ENCODE data around the gene GLI1. TPM values are rescaled to one million over a fixed set of nuclear protein-coding genes. Genes with fewer than 3 reads are reported as not detected.

The GLI1 gene
- total RNA-seq, 2 experiments from 2014 or later, result 0.31 to 0.85 TPM

GRCh38 chr12:57497223-57498131 lies 37.9 kb downstream of the GLI1 start:
- Histone ChIP-seq H3K9me3 (ENCODE audit: control insufficient read depth in 1 of 2, insufficient read depth in 1 of 2, low read length in 2 of 2) (no peaks in the 10 kb centered on the region), H3K27me3 (ENCODE audit: control insufficient read depth in 1 of 2, insufficient read depth in 2 of 2, low read length in 2 of 2) (no peaks in the 10 kb centered on the region), H3K4me3 (ENCODE audit: low read length) (no peak overlapping the region), H3K36me3 (ENCODE audit: insufficient read depth, low read length) (peaks cover 55% of the 10 kb centered on the region), H3K27ac (ENCODE audit: low read depth in 1 of 2, low read length in 2 of 2) (no peak overlapping the region), H3K4me1 (ENCODE audit: insufficient read depth, low read length) (no peaks in the 10 kb centered on the region)
- Mint-ChIP-seq H3K4me1 (ENCODE audit: low read depth) (peaks cover 14% of the 10 kb centered on the region), H3K4me3 (no peak overlapping the region), H3K27me3 (no peaks in the 10 kb centered on the region), H3K27ac (peak overlapping the region; percentile 2), H3K9me3 (no peaks in the 10 kb centered on the region), H3K36me3 (ENCODE audit: low read depth) (peaks cover 73% of the 10 kb centered on the region)
- no peak for DNase-seq
- intact Hi-C loops (cut with DNase I, micrococcal nuclease), result no loop called here
- CTCF ChIA-PET, result interaction anchor here (0.9 kb wide), 1 partner anchor 38 kb away, joined by 3 read pairs; the partner anchor contains the start of gene GLI1
- POLR2A ChIA-PET, result interaction anchor here (0.7 kb wide), 2 partner anchors 20 to 94 kb away, joined by 3 read pairs; partner anchors contain the start of gene PIP4K2C
- ATAC-seq (ENCODE audit: poor library complexity), result no peak
- TF ChIP-seq CTCF (IDR thresholded peaks at IDR 0.05), result no peak

GRCh38 chr12:57498132-57498502 lies 38.5 kb downstream of the GLI1 start:
- no peak overlapping the region for H3K27ac ChIP-seq (ENCODE audit: low read depth in 1 of 2, low read length in 2 of 2)
- no peak for TF ChIP-seq CTCF (IDR thresholded peaks at IDR 0.05)
- ATAC-seq (ENCODE audit: poor library complexity), result no peak
- Mint-ChIP-seq H3K27ac (no peak overlapping the region), H3K27me3 (no peaks in the 10 kb centered on the region), H3K4me1 (ENCODE audit: low read depth) (peaks cover 9% of the 10 kb centered on the region), H3K9me3 (no peaks in the 10 kb centered on the region), H3K4me3 (no peak overlapping the region), H3K36me3 (ENCODE audit: low read depth) (peaks cover 71% of the 10 kb centered on the region)
- H3K4me1 ChIP-seq (ENCODE audit: insufficient read depth, low read length), result no peaks in the 10 kb centered on the region
- DNase-seq, result no peak
- H3K36me3 ChIP-seq (ENCODE audit: insufficient read depth, low read length), result peaks cover 53% of the 10 kb centered on the region
- H3K9me3 ChIP-seq (ENCODE audit: control insufficient read depth in 1 of 2, insufficient read depth in 1 of 2, low read length in 2 of 2), result no peaks in the 10 kb centered on the region
- intact Hi-C loops (cut with DNase I, micrococcal nuclease), result no loop called here
- no peak overlapping the region for H3K4me3 ChIP-seq (ENCODE audit: low read length)
- H3K27me3 ChIP-seq (ENCODE audit: control insufficient read depth in 1 of 2, insufficient read depth in 2 of 2, low read length in 2 of 2), result no peaks in the 10 kb centered on the region
- ChIA-PET POLR2A (no interaction called here), CTCF (interaction anchor here (0.9 kb wide), 1 partner anchor 39 kb away, joined by 3 read pairs; the partner anchor contains the start of gene GLI1)

GRCh38 chr12:57498571-57498970 lies 39.0 kb downstream of the GLI1 start:
- no peak overlapping the region for H3K4me3 Mint-ChIP-seq
- Histone ChIP-seq H3K36me3 (ENCODE audit: insufficient read depth, low read length) (peaks cover 53% of the 10 kb centered on the region), H3K9me3 (ENCODE audit: control insufficient read depth in 1 of 2, insufficient read depth in 1 of 2, low read length in 2 of 2) (no peaks in the 10 kb centered on the region), H3K27me3 (ENCODE audit: control insufficient read depth in 1 of 2, insufficient read depth in 2 of 2, low read length in 2 of 2) (no peaks in the 10 kb centered on the region), H3K4me1 (ENCODE audit: insufficient read depth, low read length) (no peaks in the 10 kb centered on the region), H3K27ac (ENCODE audit: low read depth in 1 of 2, low read length in 2 of 2) (no peak overlapping the region), H3K4me3 (ENCODE audit: low read length) (no peak overlapping the region)
- TF ChIP-seq CTCF (IDR thresholded peaks at IDR 0.05), result no peak
- no peaks in the 10 kb centered on the region for H3K9me3 Mint-ChIP-seq
- ChIA-PET CTCF (interaction anchor here (1.4 kb wide), 1 partner anchor 39 kb away, joined by 5 read pairs; the partner anchor contains the start of gene GLI1), POLR2A (interaction anchor here (0.7 kb wide), 1 partner anchor 22 kb away, joined by 3 read pairs; no protein-coding TSS in a partner anchor)
- peaks cover 9% of the 10 kb centered on the region for H3K4me1 Mint-ChIP-seq (ENCODE audit: low read depth)
- H3K27ac Mint-ChIP-seq, result peak overlapping the region; percentile 9
- no peak for DNase-seq
- H3K27me3 Mint-ChIP-seq, result no peaks in the 10 kb centered on the region
- peaks cover 75% of the 10 kb centered on the region for H3K36me3 Mint-ChIP-seq (ENCODE audit: low read depth)
- no peak for ATAC-seq (ENCODE audit: poor library complexity)
- intact Hi-C loops (cut with DNase I, micrococcal nuclease), result no loop called here

Data from CD4-positive, alpha-beta T cell (primary cell).